ENCODE measurements around the gene SLX9. TPM values are rescaled to one million over a fixed set of nuclear protein-coding genes. Genes with fewer than 3 reads are reported as not detected.
"Not testable (repeated sequence)": the region's sequence is repeated elsewhere in the genome, so short reads cannot be mapped to it uniquely, and the experiment has no call there.

The SLX9 gene
- total RNA-seq, 1 donor from 2014 or later, result 83.4 TPM

- Mint-ChIP-seq H3K4me3 (no peak overlapping the region), H3K9me3 (no peaks in the 10 kb centered on the region), H3K27me3 (ENCODE audit: insufficient read depth) (no peaks in the 10 kb centered on the region), H3K27ac (no peak overlapping the region), H3K4me1 (ENCODE audit: low read depth) (peaks cover 8% of the 10 kb centered on the region), H3K36me3 (ENCODE audit: low read depth) (peaks cover 18% of the 10 kb centered on the region)
- no peak for DNase-seq (ENCODE audit: low spot score)
- intact Hi-C loops (cut with micrococcal nuclease), result no loop called here
These were observed 31.2 kb downstream of the SLX9 start for GRCh38 chr21:44970766-44971671.

DNA sequence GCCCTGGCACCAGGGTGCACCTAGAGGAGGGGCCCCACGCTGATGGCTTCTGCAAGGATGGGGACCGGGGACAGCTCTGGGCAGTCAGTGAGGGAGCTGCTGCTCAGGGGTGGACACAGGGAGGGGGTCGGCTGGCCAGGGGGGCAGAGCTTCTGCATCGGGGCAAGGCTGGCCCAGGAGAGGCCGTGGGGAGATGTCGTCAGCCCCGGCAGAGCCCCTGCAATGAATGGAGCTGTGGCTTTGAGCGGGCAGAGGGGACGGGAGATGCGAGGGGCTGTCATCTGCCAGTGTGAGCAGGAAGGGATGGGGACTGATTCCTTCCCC, 31.8 kb downstream of the SLX9 start:
- intact Hi-C loops (cut with micrococcal nuclease), result no loop called here
- no peak overlapping the region for H3K4me3 Mint-ChIP-seq

GRCh38 chr21:44972301-44972814, 32.5 kb downstream of the SLX9 start:
- H3K27me3 Mint-ChIP-seq (ENCODE audit: insufficient read depth), result no peaks in the 10 kb centered on the region
- H3K9me3 Mint-ChIP-seq, result no peaks in the 10 kb centered on the region
- H3K27ac Mint-ChIP-seq, result no peak overlapping the region
- H3K4me3 Mint-ChIP-seq, result no peak overlapping the region
- peaks cover 18% of the 10 kb centered on the region for H3K36me3 Mint-ChIP-seq (ENCODE audit: low read depth)
- intact Hi-C loops (cut with micrococcal nuclease), result no loop called here
- no peak for DNase-seq (ENCODE audit: low spot score)
- peaks cover 8% of the 10 kb centered on the region for H3K4me1 Mint-ChIP-seq (ENCODE audit: low read depth)

More for the DNA sequence above, 31.8 kb downstream of the SLX9 start:
- no peak for DNase-seq (ENCODE audit: low spot score)
- no peaks in the 10 kb centered on the region for H3K9me3 Mint-ChIP-seq
- H3K27me3 Mint-ChIP-seq (ENCODE audit: insufficient read depth), result no peaks in the 10 kb centered on the region
- H3K36me3 Mint-ChIP-seq (ENCODE audit: low read depth), result peaks cover 18% of the 10 kb centered on the region
- H3K4me1 Mint-ChIP-seq (ENCODE audit: low read depth), result peaks cover 8% of the 10 kb centered on the region
- H3K27ac Mint-ChIP-seq, result no peak overlapping the region

DNA sequence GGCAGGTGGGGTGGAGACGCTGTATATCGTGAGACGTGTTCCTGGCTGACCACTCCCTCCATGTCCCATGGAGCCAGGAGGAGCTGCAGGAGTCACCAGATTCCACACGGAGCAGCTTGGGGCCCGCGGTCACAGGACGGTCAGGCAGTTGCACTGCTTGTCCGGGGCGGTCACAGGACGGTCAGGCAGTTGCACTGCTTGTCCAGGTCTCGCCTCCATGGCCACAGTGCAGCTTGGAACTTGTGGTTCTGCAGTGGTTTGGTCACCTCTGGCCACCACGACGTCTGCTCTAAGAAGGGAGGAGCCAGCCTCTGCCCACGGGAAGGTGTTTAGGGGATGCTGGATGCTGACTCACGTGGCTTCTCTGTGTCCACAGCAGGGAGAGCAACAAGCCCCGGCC, 33.0 kb downstream of the SLX9 start:
- no peak for DNase-seq (ENCODE audit: low spot score)
- Mint-ChIP-seq H3K4me3 (no peak overlapping the region), H3K9me3 (no peaks in the 10 kb centered on the region), H3K27ac (no peak overlapping the region), H3K36me3 (ENCODE audit: low read depth) (peaks cover 17% of the 10 kb centered on the region), H3K4me1 (ENCODE audit: low read depth) (peaks cover 8% of the 10 kb centered on the region), H3K27me3 (ENCODE audit: insufficient read depth) (no peaks in the 10 kb centered on the region)
- intact Hi-C loops (cut with micrococcal nuclease), result no loop called here

DNA sequence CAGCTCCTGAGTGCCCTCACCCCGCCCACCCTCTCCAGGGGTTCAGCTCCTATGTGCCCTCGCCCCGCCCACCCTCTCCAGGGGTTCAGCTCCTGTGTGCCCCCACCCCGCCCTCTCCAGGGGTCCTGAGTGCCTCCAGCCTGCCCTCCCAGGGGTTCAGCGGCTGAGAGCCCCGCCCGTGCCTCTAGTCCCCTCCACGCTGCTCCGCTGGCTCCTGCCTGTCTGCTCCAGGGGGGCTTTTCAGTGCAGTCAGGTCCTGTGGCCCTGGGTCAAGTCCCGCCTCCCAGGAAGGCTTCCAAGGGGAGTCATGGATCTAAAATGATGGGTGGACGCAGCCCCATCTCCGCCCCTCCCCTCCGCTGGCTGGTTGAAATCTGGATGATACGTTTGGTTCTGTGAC, 33.8 kb downstream of the SLX9 start:
- Mint-ChIP-seq H3K27me3 (ENCODE audit: insufficient read depth) (no peaks in the 10 kb centered on the region), H3K27ac (no peak overlapping the region), H3K36me3 (ENCODE audit: low read depth) (peaks cover 14% of the 10 kb centered on the region), H3K4me1 (ENCODE audit: low read depth) (peaks cover 8% of the 10 kb centered on the region), H3K9me3 (no peaks in the 10 kb centered on the region), H3K4me3 (no peak overlapping the region)
- intact Hi-C loops (cut with micrococcal nuclease), result no loop called here
- DNase-seq (ENCODE audit: low spot score), result no peak

DNA sequence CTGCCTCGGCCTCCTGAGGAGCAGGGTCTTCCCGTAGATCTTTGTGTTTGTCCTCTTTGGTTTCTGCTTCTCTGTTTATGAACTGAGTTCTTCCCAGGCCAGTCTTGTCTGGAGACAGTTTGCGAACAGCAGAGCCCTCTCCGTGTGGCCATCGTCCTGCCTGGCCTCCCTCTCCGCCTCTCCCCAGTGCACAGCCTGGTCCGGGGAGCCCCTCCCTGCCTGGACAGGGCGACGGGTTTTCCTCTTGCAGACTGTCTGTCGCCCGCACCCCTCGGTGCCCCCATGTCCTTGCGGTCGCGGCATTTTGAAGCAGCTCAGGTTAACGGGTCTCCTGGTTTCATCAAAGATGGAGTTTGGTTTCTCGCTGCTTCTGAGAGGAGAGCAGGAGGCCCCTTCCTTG, 34.8 kb downstream of the SLX9 start:
- no peak overlapping the region for H3K4me3 Mint-ChIP-seq
- H3K27ac Mint-ChIP-seq, result no peak overlapping the region
- no peaks in the 10 kb centered on the region for H3K9me3 Mint-ChIP-seq
- H3K27me3 Mint-ChIP-seq (ENCODE audit: insufficient read depth), result no peaks in the 10 kb centered on the region
- H3K4me1 Mint-ChIP-seq (ENCODE audit: low read depth), result peaks cover 5% of the 10 kb centered on the region
- intact Hi-C loops (cut with micrococcal nuclease), result no loop called here
- DNase-seq (ENCODE audit: low spot score), result no peak
- H3K36me3 Mint-ChIP-seq (ENCODE audit: low read depth), result peaks cover 10% of the 10 kb centered on the region

- peaks cover 5% of the 10 kb centered on the region for H3K4me1 Mint-ChIP-seq (ENCODE audit: low read depth)
- H3K27me3 Mint-ChIP-seq (ENCODE audit: insufficient read depth), result no peaks in the 10 kb centered on the region
- intact Hi-C loops (cut with micrococcal nuclease), result no loop called here
- peaks cover 6% of the 10 kb centered on the region for H3K36me3 Mint-ChIP-seq (ENCODE audit: low read depth)
- H3K27ac Mint-ChIP-seq, result no peak overlapping the region
- no peak overlapping the region for H3K4me3 Mint-ChIP-seq
- H3K9me3 Mint-ChIP-seq, result no peaks in the 10 kb centered on the region
- no peak for DNase-seq (ENCODE audit: low spot score)
These were observed 36.1 kb downstream of the SLX9 start for GRCh38 chr21:44975720-44976555.

- DNase-seq (ENCODE audit: low spot score); H3K27me3 Mint-ChIP-seq (ENCODE audit: insufficient read depth); H3K36me3 Mint-ChIP-seq (ENCODE audit: low read depth); intact Hi-C loops (cut with micrococcal nuclease); H3K9me3 Mint-ChIP-seq; H3K4me1 Mint-ChIP-seq (ENCODE audit: low read depth); H3K4me3 Mint-ChIP-seq; H3K27ac Mint-ChIP-seq: not testable (repeated sequence)
These were observed 36.9 kb downstream of the SLX9 start for GRCh38 chr21:44976556-44977393.

- Mint-ChIP-seq H3K9me3 (no peaks in the 10 kb centered on the region), H3K4me3 (no peak overlapping the region), H3K27me3 (ENCODE audit: insufficient read depth) (no peaks in the 10 kb centered on the region), H3K4me1 (ENCODE audit: low read depth) (peaks cover 5% of the 10 kb centered on the region), H3K27ac (no peak overlapping the region), H3K36me3 (ENCODE audit: low read depth) (peaks cover 6% of the 10 kb centered on the region)
- intact Hi-C loops (cut with micrococcal nuclease), result no loop called here
- DNase-seq (ENCODE audit: low spot score), result no peak
These were observed 37.9 kb downstream of the SLX9 start for GRCh38 chr21:44977616-44978340.

- no peak overlapping the region for H3K4me3 Mint-ChIP-seq
- intact Hi-C loops (cut with micrococcal nuclease), result no loop called here
- no peaks in the 10 kb centered on the region for H3K4me1 Mint-ChIP-seq (ENCODE audit: low read depth)
- DNase-seq (ENCODE audit: low spot score), result no peak
- H3K27me3 Mint-ChIP-seq (ENCODE audit: insufficient read depth), result no peaks in the 10 kb centered on the region
- no peaks in the 10 kb centered on the region for H3K36me3 Mint-ChIP-seq (ENCODE audit: low read depth)
- H3K9me3 Mint-ChIP-seq, result no peaks in the 10 kb centered on the region
- H3K27ac Mint-ChIP-seq, result no peak overlapping the region
These were observed 40.1 kb downstream of the SLX9 start for GRCh38 chr21:44979687-44980561.

DNA sequence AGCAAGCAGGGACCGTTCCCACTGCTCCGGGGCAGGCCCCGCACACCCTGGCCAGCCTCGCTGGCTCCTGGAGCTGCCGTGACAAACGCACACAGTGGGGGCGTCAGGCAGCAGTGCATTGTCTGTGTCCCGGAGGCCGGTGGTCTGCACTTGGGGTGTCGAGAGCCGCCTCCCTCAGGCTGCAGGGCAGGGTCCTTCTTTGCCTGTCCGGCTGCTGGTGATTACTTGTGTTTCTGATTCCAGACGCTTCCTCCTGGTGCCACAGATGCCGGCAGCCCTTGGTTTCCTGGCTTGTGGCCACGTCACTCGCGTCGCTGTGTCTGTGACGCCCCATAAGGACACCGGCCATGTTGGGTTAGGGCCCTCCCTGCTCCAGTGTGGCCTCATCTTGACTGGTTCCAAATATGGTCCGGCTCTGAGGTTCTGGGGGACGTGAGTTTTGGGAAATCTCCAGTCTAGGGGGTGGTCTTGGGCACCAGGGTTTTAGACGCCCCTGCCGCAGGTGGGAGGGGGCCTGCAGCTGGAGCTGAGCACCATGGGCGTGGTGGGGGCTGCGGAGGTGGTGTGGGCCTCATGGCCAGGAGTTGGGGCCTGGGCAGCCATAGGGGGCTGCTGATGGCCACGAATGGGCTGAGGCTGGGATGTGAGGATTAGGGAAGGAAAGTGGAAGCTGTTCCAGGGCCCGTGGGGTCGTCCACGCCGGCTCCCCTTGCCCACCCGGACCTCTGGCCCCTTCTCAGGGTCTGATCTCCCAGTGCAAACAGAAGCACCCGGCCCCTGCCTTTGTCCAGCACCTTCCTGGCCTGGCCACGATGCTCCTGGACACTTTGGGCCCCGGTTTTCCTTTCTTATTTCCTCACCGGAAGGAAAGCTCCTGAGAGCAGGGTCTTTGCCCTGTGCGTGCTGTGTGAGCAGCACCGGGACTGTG, 41.0 kb downstream of the SLX9 start:
- Mint-ChIP-seq H3K27me3 (ENCODE audit: insufficient read depth) (no peaks in the 10 kb centered on the region), H3K27ac (no peak overlapping the region), H3K36me3 (ENCODE audit: low read depth) (no peaks in the 10 kb centered on the region), H3K4me1 (ENCODE audit: low read depth) (no peaks in the 10 kb centered on the region), H3K9me3 (no peaks in the 10 kb centered on the region), H3K4me3 (no peak overlapping the region)
- intact Hi-C loops (cut with micrococcal nuclease), result no loop called here
- DNase-seq (ENCODE audit: low spot score), result no peak
